Esophagus squamous epithelium (tissue), 4 donors: ENCODE data around the gene INHBC.

Experiments
- POLR2A ChIP-seq, 4 donors: fragments of 450-650 bp; IDR thresholded peaks; one replicate each; pipeline ENCODE4 v1.6.1; 2017; ENCODE audit warnings: antibody characterized with exemption in 4 of 4, mild to moderate bottlenecking in 4 of 4, moderate library complexity in 3 of 4
- TF ChIP-seq, protein P1 (sequence below), 6 experiments: fragments of 450-650 bp in 4 of 6; fragments of 200-600 bp in 2 of 6; sonication (generic) in 2 of 6; IDR thresholded peaks; one replicate each; pipeline ENCODE4 v1.5.1; 2016 to 2019; ENCODE audit warnings: antibody characterized with exemption in 6 of 6, mild to moderate bottlenecking in 4 of 6, moderate library complexity in 4 of 6

GRCh38 chr12:57397441-57397840 lies 37.1 kb upstream of the INHBC start:
- TF ChIP-seq, protein P1, sequence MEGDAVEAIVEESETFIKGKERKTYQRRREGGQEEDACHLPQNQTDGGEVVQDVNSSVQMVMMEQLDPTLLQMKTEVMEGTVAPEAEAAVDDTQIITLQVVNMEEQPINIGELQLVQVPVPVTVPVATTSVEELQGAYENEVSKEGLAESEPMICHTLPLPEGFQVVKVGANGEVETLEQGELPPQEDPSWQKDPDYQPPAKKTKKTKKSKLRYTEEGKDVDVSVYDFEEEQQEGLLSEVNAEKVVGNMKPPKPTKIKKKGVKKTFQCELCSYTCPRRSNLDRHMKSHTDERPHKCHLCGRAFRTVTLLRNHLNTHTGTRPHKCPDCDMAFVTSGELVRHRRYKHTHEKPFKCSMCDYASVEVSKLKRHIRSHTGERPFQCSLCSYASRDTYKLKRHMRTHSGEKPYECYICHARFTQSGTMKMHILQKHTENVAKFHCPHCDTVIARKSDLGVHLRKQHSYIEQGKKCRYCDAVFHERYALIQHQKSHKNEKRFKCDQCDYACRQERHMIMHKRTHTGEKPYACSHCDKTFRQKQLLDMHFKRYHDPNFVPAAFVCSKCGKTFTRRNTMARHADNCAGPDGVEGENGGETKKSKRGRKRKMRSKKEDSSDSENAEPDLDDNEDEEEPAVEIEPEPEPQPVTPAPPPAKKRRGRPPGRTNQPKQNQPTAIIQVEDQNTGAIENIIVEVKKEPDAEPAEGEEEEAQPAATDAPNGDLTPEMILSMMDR (IDR thresholded peaks at IDR 0.05) = no peak
- TF ChIP-seq POLR2A (IDR thresholded peaks at IDR 0.05) = no peak
